D721Med (cell line): ENCODE results near the gene COL2A1.

Source experiments
- DNase-seq: peaks from one replicate; pipeline ENCODE4 v3.0.0; 2011; ENCODE audit warnings: low spot score; ENCODE audit not compliant: insufficient read length
- FAIRE-seq: peaks from 2 replicates; lab custom pipeline; 2011; peaks lifted over from hg19 to GRCh38; lab: Jason Lieb, UNC
- TF ChIP-seq, protein P1 (sequence below): IDR thresholded peaks from 2 replicates; pipeline ENCODE4 v1.5.1; 2012; ENCODE audit warnings: mild to moderate bottlenecking, control low read depth; ENCODE audit not compliant: insufficient read depth; ENCODE audit errors: missing control alignments

Gene COL2A1

GRCh38 chr12:48037267-48037915, 33.1 kb upstream of the COL2A1 start:
- DNase-seq: no peak
- TF ChIP-seq, protein P1, sequence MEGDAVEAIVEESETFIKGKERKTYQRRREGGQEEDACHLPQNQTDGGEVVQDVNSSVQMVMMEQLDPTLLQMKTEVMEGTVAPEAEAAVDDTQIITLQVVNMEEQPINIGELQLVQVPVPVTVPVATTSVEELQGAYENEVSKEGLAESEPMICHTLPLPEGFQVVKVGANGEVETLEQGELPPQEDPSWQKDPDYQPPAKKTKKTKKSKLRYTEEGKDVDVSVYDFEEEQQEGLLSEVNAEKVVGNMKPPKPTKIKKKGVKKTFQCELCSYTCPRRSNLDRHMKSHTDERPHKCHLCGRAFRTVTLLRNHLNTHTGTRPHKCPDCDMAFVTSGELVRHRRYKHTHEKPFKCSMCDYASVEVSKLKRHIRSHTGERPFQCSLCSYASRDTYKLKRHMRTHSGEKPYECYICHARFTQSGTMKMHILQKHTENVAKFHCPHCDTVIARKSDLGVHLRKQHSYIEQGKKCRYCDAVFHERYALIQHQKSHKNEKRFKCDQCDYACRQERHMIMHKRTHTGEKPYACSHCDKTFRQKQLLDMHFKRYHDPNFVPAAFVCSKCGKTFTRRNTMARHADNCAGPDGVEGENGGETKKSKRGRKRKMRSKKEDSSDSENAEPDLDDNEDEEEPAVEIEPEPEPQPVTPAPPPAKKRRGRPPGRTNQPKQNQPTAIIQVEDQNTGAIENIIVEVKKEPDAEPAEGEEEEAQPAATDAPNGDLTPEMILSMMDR: no peak
- FAIRE-seq: no peak

GRCh38 chr12:48036818-48037217, 32.5 kb upstream of the COL2A1 start:
- no peak for FAIRE-seq
- TF ChIP-seq, protein P1: no peak
- DNase-seq: no peak

GRCh38 chr12:48034835-48035805, 30.8 kb upstream of the COL2A1 start:
- TF ChIP-seq, protein P1: no peak
- DNase-seq (no peak), FAIRE-seq (no peak)

GRCh38 chr12:48033451-48033850, 29.2 kb upstream of the COL2A1 start:
- FAIRE-seq (no peak), DNase-seq (no peak)
- TF ChIP-seq, protein P1: no peak

GRCh38 chr12:48032597-48032996, 28.3 kb upstream of the COL2A1 start:
- TF ChIP-seq, protein P1: no peak
- FAIRE-seq (no peak), DNase-seq (no peak)

GRCh38 chr12:48031135-48031960, 27.1 kb upstream of the COL2A1 start:
- DNase-seq: no peak
- FAIRE-seq: no peak
- TF ChIP-seq, protein P1: no peak
